SK-N-SH treated with all-trans-retinoic acid at 6 μM for 48 hours (cell line): Measurements from ENCODE around the gene ZBTB7C.

Experiments
- GLIS3 ChIP-seq: fragments of 250-450 bp; sonication (Bioruptor Pico); IDR thresholded peaks from 2 replicates; pipeline ENCODE4 v1.5.0; 2020; ENCODE audit warnings: mild to moderate bottlenecking, moderate library complexity
- ISL1 ChIP-seq: fragments of 250-450 bp; sonication (Bioruptor Pico); IDR thresholded peaks from 2 replicates; pipeline ENCODE4 v2.1.2; 2022; ENCODE audit warnings: mild to moderate bottlenecking, moderate library complexity
- PATZ1 ChIP-seq: fragments of 250-450 bp; sonication (Bioruptor Pico); IDR thresholded peaks from 2 replicates; pipeline ENCODE4 v1.8.0; 2020; ENCODE audit warnings: mild to moderate bottlenecking, moderate library complexity, borderline replicate concordance
- PPARA ChIP-seq: fragments of 250-450 bp; sonication (Bioruptor Pico); IDR thresholded peaks from 2 replicates; pipeline ENCODE4 v1.5.0; 2020; ENCODE audit warnings: mild to moderate bottlenecking, borderline replicate concordance
- SNAI2 ChIP-seq: fragments of 250-450 bp; sonication (Bioruptor Pico); IDR thresholded peaks from 2 replicates; pipeline ENCODE4 v1.5.0; 2020; ENCODE audit warnings: mild to moderate bottlenecking, moderate library complexity
- ZFP3 ChIP-seq: fragments of 250-450 bp; sonication (Bioruptor Pico); IDR thresholded peaks from 2 replicates; pipeline ENCODE4 v1.5.0; 2020; ENCODE audit warnings: mild to moderate bottlenecking, moderate library complexity
- ZNF565 ChIP-seq: fragments of 450-650 bp; formaldehyde crosslinking; conservative IDR thresholded peaks from 2 replicates; pipeline ENCODE4 v1.5.0; 2020; ENCODE audit warnings: low read depth, mild to moderate bottlenecking, moderate library complexity
- ZNF8 ChIP-seq: fragments of 450-650 bp; formaldehyde crosslinking; IDR thresholded peaks from 2 replicates; pipeline ENCODE4 v1.5.0; 2020; ENCODE audit warnings: mild to moderate bottlenecking, moderate library complexity

DNA sequence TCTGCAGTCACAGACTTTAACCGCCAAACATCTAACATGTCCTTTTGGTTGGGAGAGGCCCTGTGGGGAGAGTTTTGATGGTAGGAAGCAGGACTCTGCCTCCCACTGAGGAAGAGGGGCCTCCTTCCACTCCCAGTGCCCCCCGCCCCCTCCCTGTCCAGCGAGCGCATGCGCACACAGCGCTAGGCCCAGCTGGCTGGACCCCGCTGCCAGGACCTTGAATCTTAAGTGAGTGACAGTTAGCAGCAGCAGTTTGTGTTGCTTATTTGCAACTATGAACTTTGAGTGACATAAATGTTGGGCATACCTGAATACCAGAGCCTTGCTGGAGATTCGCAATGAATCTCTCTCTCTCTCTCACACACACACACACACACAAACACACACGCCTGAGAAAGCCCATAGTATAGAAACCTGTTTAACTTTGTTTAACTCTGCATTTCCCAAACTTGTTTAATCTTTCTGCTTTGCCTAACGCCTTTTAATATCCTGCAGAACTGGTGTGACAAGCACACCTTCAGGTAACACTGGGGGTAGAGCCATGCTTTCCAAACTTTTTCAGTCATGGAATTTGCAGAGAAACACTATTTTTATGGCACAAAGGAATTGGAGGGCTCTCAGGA lies 344.1 kb downstream of the ZBTB7C start:
- TF ChIP-seq ZFP3 (CRISPR knock-in tag) (no peak), SNAI2 (CRISPR knock-in tag) (no peak), ZNF565 (no peak), PATZ1 (CRISPR knock-in tag) (no peak), GLIS3 (CRISPR knock-in tag) (no peak), PPARA (CRISPR knock-in tag) (no peak), ZNF8 (CRISPR knock-in tag) (no peak), ISL1 (CRISPR knock-in tag) (no peak)
